NCI-H82 (cell line): Measurements from ENCODE around the gene ERCC4.

ENCODE experiments used
- DNase-seq: peaks from one replicate; lab custom pipeline; 2025; lab: John Stamatoyannopoulos, UW

The ERCC4 gene

GRCh38 chr16:13994239-13995106, 74.5 kb downstream of the ERCC4 start:
- DNase-seq, result no peak

GRCh38 chr16:13995194-13995593, 75.2 kb downstream of the ERCC4 start:
- no peak for DNase-seq

GRCh38 chr16:13996778-13997288, 76.9 kb downstream of the ERCC4 start:
- no peak for DNase-seq

GRCh38 chr16:13997526-13997925, 77.6 kb downstream of the ERCC4 start:
- no peak for DNase-seq

GRCh38 chr16:13997933-13998332, 78.0 kb downstream of the ERCC4 start:
- DNase-seq, result no peak

- DNase-seq, result no peak
Measured at GRCh38 chr16:13999071-13999894, 79.3 kb downstream of the ERCC4 start.

- no peak for DNase-seq
Measured at GRCh38 chr16:13999895-14000425, 80.0 kb downstream of the ERCC4 start.

- DNase-seq, result no peak
Measured at GRCh38 chr16:14001521-14001920, 81.6 kb downstream of the ERCC4 start.
